HG03064 (cell line): Measurements from ENCODE around the gene CHST1.

Experiments
- ATAC-seq: cut with Tn5 transposase; IDR thresholded peaks from one replicate; pipeline ENCODE4 v1.9.1; 2021; ENCODE audit warnings: low read depth; ENCODE audit not compliant: unreplicated experiment

Gene CHST1

GRCh38 chr11:45647786-45648185 is 17.6 kb downstream of the CHST1 start:
- no peak for ATAC-seq

- ATAC-seq = no peak
These were observed 18.1 kb downstream of the CHST1 start for GRCh38 chr11:45647329-45647728.

DNA sequence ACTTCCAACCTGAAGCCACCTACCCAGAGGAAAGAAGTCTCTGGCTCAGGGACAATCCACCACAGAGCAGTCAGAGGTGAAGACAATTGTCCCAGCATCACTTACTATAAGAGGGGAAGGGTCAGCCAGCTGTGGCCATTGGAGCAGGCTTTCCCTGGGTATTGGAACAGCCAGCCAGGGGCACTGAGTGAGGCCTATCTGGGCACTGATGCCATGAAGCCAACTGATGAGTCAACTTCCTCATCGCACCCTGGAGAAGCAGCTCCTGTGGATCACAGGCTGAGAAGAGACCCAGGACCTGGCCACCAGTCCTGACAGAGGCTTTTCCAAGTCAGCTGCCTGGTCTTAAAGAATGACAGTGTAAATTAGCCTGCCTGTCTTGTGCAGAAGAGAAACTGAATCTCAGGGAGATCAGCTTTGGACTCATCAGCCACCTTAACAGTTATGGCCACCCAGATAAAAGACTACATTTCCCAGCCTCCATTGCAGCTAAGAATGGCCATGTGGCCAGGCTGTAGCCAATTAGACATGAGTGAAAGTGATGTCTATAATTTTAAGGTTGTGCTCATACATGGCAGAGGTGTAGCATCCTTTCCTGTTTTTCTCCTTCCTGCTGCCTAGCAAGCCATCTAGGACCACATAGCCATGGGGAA is 19.0 kb downstream of the CHST1 start:
- ATAC-seq = no peak

DNA sequence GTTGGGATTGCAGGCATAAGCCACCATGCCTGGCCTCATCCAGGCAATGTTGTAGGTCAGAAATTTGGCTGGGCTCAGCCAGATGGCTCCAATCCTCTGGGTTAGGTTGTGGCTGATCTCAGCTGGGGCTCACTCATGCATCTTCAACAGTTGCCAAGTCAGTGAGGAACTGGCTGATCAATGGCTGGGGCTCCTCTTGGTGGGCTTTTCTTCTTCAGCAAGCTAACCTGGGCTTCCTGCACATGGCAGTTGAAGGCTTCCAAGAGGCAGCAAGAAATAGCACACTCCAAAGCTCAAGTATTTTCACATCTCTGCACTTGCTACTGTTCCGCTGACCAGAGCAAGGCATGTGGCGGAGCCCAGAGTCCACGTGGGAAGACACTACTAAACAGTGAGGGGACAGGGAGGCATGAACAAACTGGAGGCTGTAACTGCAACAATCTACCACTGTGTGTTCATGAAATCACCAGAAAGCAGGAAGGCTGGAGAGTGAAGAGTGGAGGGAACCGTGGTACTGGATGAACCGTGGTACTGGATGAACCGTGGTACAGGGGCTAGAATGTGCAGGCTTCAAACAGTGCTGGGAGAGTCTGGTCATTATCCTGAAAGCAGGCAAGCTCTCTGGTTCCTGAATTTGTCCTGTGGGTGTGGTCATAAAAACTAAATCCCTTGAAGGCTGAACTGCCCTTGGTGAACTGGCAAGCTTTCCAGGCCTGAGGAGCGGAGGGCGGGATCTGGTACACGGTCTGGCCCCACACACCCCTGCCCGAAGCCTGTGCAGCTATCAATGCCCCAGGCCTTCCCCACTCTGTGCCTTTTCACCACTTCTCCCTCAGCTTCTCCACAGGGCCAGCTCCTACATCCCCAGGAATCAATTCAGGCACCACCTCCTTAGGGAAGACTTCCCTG is 20.2 kb downstream of the CHST1 start:
- no peak for ATAC-seq

GRCh38 chr11:45643598-45644260 is 21.7 kb downstream of the CHST1 start:
- ATAC-seq = no peak

DNA sequence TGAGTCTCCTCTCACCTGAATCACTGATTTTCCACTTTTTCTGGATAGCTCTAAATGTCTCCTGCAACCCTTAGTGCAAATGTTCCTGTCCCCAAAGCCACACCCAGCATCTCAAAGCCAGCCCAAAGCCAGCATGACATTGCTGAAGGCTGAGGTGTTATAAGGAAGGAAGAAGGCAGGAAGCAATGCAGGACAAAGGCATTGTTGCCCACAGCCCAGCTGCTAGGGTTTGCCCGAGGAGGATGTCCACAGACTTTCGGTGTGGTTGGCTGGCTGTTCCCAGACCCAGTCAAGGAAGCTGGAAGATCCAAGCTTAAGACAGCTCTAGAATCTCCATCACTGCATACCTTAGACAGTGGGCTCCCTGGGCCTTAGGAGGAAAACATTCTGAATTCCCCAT is 23.5 kb downstream of the CHST1 start:
- no peak for ATAC-seq

GRCh38 chr11:45638051-45638450 is 27.4 kb downstream of the CHST1 start:
- no peak for ATAC-seq

DNA sequence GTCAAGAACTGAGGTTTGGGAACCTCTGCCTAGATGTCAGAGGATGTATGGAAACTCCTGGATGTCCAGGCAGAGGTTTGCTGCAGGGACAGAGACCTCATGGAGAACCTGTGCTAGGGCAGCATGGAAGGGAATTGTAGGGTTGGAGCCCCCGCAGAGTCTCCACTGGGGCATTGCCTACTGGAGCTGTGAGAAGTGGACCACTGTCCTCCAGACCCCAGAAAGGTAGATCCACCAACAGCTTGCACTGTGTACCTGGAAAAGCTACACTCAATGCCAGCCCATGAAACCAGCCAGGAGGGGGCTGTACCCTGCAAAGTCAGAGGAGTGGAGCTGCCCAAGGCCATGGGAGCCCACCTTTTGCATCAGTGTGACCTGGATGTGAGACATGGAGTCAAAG is 29.5 kb downstream of the CHST1 start:
- ATAC-seq = no peak

DNA sequence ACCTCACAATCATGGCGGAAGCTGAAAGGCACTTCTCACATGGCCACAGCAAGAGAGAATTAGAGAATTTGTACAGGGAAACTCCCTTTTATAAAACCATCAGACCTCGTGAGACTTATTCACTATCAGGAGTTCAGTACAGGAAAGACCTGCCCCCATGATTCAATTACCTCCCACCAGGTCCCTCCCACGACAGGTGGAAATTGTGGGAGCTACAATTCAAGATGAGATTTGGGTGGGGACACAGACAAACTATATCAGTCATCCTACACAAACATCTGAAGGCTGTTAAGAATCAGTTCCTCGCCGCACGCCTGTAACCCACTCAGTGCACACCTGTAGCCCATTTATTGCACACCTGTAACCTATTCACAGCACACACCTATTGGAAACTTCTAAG is 39.8 kb downstream of the CHST1 start:
- no peak for ATAC-seq

- no peak for ATAC-seq
These were observed 41.3 kb downstream of the CHST1 start for GRCh38 chr11:45624095-45624494.

DNA sequence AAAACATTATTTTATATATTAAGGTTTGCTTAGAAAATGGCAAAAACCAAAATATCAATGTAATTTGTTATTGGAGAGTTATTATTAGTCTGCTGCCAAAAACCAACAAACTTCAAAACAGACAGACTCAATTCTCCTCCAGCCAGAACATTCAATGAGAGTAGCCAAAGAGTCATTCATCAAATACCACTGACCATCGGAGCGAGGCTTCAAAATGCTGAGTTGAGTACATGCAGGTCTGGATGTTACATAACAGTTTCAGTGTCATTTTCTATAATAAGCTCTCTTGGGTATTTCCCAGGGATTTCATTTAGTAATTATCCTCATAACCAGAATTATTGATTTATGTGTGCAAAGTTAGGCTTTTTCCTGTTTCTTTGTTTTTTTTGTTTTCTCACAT is 42.6 kb downstream of the CHST1 start:
- no peak for ATAC-seq

DNA sequence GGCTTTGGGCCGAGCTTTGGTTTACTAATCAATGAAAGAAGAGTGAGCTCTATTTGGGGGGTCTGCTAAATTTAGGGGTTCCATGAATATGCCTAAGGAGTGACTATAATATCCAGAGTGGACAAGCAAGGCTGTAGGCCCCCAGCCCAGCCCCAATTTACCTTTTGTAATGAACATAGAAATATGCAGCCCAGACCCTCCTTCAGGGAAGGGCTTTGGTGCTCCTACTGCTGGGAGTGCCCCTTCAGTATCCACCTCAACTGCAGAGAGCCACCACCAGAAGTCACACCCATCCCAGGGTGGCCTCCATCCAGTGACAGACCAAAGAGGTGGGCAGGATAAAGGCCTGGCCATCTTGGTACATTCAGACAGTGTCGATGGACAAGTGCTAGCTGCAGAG is 43.1 kb downstream of the CHST1 start:
- ATAC-seq = no peak

GRCh38 chr11:45621588-45621987 is 43.8 kb downstream of the CHST1 start:
- ATAC-seq = no peak

DNA sequence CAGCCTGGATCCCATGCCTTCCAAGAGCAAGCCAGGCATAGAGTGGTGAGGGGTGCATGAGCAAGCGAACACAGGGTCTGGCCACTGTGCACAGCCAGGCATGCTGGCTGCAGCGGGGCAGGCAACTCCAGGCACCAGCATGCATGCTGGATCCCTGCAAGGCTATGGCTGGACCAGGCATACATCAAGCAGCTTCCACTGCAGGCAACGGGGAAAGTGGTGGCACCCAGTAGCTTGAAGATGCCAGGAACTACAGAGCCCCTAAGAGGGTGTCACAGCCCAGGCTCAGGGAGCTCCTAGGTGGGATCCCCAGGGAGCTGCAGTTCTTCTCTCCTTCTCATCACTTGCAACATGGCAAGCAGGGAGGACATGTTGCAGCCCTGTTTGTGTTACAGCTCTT is 45.2 kb downstream of the CHST1 start:
- no peak for ATAC-seq

GRCh38 chr11:45618897-45619296 is 46.5 kb downstream of the CHST1 start:
- ATAC-seq = no peak

DNA sequence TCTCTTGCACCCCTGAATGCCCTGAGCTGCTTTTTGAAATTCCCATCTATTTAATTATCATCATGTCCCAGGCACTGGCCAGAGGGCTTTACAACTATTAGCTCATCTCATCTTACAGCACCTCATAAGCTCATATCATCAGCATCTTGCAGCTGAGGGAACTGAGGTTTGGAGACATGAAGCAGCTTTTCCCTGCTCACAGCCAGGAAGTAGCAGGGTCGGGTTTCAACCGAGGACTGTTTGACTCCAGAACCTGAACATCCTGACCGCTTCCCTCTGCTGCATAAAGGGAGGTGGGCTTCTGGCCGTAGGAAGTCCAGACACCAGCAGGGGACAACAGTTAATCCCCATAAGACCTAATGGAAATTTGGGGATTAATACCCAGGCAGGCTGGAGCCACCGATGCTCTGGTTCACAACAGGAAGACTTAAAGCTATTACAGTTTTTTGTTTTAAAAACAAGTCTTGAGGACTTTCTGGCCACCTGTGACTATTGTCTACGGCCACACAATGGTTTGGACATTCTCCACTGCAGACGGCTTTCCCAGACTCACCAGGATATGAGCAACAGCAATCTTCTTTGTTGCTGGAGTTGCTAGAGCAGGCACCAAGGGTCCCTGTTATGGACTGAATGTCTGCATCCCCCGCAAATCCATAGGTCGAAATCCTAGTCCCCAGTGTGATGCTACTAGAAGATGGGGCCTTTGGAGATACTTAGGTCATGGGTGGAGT is 47.4 kb downstream of the CHST1 start:
- ATAC-seq = no peak

- ATAC-seq = no peak
These were observed 48.4 kb downstream of the CHST1 start for GRCh38 chr11:45616802-45617549.

DNA sequence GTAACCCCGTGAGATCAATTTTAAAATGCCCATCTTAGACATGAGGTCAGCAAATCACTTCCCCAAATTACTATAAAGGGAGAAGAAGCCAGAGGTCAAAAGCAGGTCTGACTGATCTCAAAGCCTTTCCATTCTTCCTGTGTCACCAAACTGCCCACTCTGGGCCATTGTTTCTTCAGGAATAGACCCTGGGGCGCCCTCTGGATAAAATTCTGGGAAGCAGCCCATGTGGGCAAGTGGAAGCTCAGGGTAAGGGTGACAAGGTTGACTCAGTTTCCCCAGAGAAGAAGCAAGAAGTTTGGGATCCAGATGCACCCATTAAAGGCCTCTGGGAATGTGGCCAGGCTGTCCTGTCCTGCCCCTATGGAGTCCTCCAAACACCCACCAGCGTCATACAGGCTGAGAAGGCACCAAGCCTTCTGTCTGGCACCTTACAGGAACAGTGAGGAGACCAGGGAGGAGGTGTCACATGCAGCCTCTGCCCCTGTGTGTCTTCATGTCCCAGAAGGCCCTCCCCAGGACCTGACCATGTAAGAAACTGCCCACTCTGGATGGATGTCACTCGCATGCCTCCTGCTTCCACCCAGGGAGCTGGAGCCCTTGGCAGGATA is 50.1 kb downstream of the CHST1 start:
- no peak for ATAC-seq

- ATAC-seq = no peak
These were observed 51.1 kb downstream of the CHST1 start for GRCh38 chr11:45614196-45614828.
